Mucosa of descending colon (tissue), 3 donors: ENCODE measurements around the gene WWP2. TPM values are rescaled to one million over a fixed set of nuclear protein-coding genes. Genes with fewer than 3 reads are reported as not detected.

Experiments
- ATAC-seq: fragments of 200-7000 bp; cut with Tn5 transposase; one replicate; pipeline ENCODE4 v1.9.1; 2020; ENCODE audit warnings: mild to moderate bottlenecking, moderate library complexity
- DNase-seq, 3 donors: peaks; one replicate each; pipeline ENCODE4 v3.0.0-alpha.2; 2020
- H3K36me3 ChIP-seq: fragments of 200-600 bp; one replicate; pipeline ENCODE4 v1.8.0; 2021; ENCODE audit warnings: low read depth, mild to moderate bottlenecking
- H3K4me1 ChIP-seq: fragments of 200-600 bp; one replicate; pipeline ENCODE4 v1.8.0; 2021; ENCODE audit warnings: low read depth, mild to moderate bottlenecking
- H3K4me3 ChIP-seq: fragments of 200-600 bp; one replicate; pipeline ENCODE4 v1.8.0; 2021; ENCODE audit warnings: mild to moderate bottlenecking
- H3K9me3 ChIP-seq: fragments of 200-600 bp; one replicate; pipeline ENCODE4 v1.8.0; 2021; ENCODE audit warnings: mild to moderate bottlenecking
- intact Hi-C, 2 donors: fragments of 100-400 bp; cut with DNase I in 1 of 2; cut with micrococcal nuclease in 1 of 2; formaldehyde crosslinking; loops; one replicate each; pipeline versions ENCODE4 v1.11.0 to v1.11.1; 2022; cut with DNase I, micrococcal nuclease
- total RNA-seq, 3 donors: library from RNA; stranded (reverse); fragmentation: NEBNext Ultra II Directional in 2 of 3; extraction: Animal tissue kit (Norgen Biotek cat#: 25700) in 2 of 3; gene quantifications; one replicate each; pipeline versions ENCODE4 v1.2.1 to v1.2.4, GENCODE V29; 2021 to 2023
- TF ChIP-seq, protein P1 (sequence below): fragments of 200-600 bp; IDR thresholded peaks from one replicate; pipeline ENCODE4 v1.8.0; 2022; ENCODE audit warnings: antibody characterized with exemption, mild to moderate bottlenecking
- donor health status: DM: no; HTN: no; CAD: no; lungs with moderate emphysema.
- donor health status: DM: no; HTN: no; CAD: no.
- donor health status: DM: no; HTN: yes; CAD: no.

The WWP2 gene
- total RNA-seq, 3 donors from 2014 or later = 70.2 to 110 (median 94.2) TPM

DNA sequence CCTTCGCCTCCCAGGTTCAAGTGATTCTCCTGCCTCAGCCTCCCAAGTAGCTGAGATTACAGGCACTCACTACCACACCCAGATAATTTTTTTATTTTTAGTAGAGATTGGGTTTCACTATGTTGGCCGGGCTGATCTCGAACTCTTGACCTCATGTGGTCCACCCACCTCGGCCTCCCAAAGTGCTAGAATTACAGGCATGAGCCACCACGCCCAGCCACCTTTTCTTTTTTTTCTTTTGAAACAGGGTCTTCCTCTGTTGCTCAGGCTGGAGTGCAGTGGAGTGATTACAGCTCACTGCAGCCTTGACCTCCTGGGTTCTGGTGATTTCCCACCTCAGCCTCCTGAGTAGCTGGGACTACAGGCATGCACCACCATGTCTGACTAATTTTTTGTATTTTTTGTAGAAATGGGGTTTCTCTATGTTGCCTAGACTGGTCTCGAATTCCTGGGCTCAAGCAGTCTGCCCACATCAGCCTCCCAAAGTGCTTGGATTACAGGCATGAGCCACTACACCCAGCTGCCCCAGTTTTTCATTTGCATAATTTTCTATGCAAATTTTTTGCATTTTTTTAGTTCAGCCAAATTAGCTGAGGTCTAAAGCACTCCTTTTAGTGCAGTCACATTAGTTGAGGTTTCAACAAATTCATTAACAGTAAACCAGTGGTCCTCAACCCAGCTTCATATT is 11.3 kb downstream of the WWP2 start:
- ATAC-seq = no peak
- no peaks in the 10 kb centered on the region for H3K36me3 ChIP-seq
- peaks cover 13% of the 10 kb centered on the region for H3K4me1 ChIP-seq
- TF ChIP-seq, protein P1, sequence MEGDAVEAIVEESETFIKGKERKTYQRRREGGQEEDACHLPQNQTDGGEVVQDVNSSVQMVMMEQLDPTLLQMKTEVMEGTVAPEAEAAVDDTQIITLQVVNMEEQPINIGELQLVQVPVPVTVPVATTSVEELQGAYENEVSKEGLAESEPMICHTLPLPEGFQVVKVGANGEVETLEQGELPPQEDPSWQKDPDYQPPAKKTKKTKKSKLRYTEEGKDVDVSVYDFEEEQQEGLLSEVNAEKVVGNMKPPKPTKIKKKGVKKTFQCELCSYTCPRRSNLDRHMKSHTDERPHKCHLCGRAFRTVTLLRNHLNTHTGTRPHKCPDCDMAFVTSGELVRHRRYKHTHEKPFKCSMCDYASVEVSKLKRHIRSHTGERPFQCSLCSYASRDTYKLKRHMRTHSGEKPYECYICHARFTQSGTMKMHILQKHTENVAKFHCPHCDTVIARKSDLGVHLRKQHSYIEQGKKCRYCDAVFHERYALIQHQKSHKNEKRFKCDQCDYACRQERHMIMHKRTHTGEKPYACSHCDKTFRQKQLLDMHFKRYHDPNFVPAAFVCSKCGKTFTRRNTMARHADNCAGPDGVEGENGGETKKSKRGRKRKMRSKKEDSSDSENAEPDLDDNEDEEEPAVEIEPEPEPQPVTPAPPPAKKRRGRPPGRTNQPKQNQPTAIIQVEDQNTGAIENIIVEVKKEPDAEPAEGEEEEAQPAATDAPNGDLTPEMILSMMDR = no peak
- intact Hi-C loops = no loop called here
- no peak for DNase-seq
- H3K4me3 ChIP-seq = no peak overlapping the region
- H3K9me3 ChIP-seq = no peaks in the 10 kb centered on the region

DNA sequence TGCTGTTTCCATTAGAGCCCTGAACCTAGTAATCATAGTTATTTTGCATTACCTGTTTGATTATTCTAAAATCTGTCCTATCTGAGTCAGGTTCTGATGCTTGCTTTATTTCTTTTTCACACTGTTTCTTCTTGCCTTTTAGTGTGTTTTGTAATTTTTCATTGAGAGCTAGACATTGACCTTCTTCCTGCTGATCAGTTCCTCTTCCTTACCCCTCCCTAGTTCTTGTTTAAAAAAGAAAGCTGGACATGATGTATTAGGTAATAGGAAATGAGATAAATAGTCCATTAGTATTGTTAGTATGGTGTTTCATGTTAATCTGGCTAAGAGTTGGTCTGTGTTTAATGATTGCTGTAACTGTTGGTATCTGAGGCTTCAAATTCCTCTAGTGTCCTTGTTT is 13.4 kb downstream of the WWP2 start:
- no peak overlapping the region for H3K4me3 ChIP-seq

DNA sequence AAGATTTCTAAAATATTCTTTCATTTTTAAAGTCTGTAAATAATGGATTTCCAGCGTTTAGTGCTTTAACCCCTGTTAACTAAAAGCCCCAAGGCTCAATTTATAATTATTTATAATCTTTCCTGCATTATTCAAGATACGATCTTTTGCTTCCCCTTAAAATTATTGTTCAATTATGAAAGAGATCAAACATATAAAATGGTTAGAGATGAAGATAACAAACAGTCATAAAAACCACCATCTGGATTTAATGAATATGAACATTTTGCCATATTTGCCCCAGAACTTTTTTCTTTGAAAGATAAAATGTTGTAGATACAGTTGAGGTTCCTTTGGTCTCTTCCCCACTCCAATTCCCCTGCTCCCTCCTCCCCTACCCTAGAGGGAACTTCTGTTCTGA is 17.6 kb downstream of the WWP2 start:
- intact Hi-C loops = no loop called here
- Histone ChIP-seq H3K36me3 (peaks cover 3% of the 10 kb centered on the region), H3K9me3 (no peaks in the 10 kb centered on the region), H3K4me1 (no peaks in the 10 kb centered on the region), H3K4me3 (no peak overlapping the region)
- TF ChIP-seq, protein P1 = no peak
- no peak for DNase-seq
- no peak for ATAC-seq

More for the DNA sequence above, 13.4 kb downstream of the WWP2 start:
- intact Hi-C loops = no loop called here
- Histone ChIP-seq H3K9me3 (no peaks in the 10 kb centered on the region), H3K4me1 (peaks cover 13% of the 10 kb centered on the region), H3K36me3 (no peaks in the 10 kb centered on the region)
- DNase-seq (no peak), ATAC-seq (no peak)
- TF ChIP-seq, protein P1 = no peak

DNA sequence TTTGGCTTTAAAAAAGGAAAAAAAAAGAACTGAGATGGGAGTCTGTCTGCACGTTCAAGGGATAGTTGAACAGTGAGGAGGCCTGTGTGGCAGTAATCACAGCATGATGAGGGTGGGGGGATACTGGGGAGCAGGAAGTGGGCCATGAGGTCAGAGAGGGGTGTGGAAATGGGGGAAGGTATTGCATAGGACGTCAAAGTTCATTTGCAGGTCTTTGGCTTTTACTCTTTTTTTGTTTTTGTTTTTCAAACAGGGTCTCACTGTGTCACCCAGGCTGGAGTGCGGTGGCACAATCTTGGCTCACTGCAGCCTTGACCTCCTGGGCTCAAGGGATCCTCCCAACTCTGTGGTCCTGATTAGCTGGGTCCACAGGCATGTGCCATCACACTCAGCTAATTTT is 19.0 kb downstream of the WWP2 start:
- Histone ChIP-seq H3K36me3 (peaks cover 3% of the 10 kb centered on the region), H3K4me1 (no peaks in the 10 kb centered on the region), H3K4me3 (no peak overlapping the region), H3K9me3 (no peaks in the 10 kb centered on the region)
- no peak for ATAC-seq
- TF ChIP-seq, protein P1 = no peak
- intact Hi-C loops = no loop called here
- no peak for DNase-seq

DNA sequence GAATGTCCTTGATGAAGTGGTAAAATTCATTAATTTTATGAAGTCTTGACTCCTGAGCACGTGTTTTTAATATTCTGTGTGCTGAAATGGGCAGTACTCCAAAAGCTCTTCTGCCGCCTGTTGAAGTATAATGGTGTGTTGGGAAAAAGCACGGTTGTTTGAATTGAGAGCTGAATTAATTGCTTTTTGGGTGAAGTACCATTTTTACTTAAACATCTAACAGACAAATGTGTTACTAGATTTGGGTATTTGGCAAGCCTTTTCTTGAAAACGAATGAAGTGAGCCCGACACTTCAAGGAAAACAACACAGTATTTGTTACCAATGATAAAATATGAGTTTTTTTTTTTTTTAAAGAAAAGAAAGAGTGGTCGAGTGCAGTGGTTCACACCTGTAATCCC is 22.5 kb downstream of the WWP2 start:
- Histone ChIP-seq H3K4me3 (no peak overlapping the region), H3K9me3 (no peaks in the 10 kb centered on the region), H3K4me1 (peaks cover 10% of the 10 kb centered on the region), H3K36me3 (peaks cover 3% of the 10 kb centered on the region)
- intact Hi-C loops = no loop called here
- DNase-seq (no peak), ATAC-seq (no peak)
- TF ChIP-seq, protein P1 = no peak
